ENCODE data around the gene AIM2.
A peak's percentile ranks its signal among the peaks of the same experiment; 100 is the strongest.
"Not testable (repeated sequence)": the region's sequence is repeated elsewhere in the genome, so short reads cannot be mapped to it uniquely, and the experiment has no call there.

The AIM2 gene, protein sequence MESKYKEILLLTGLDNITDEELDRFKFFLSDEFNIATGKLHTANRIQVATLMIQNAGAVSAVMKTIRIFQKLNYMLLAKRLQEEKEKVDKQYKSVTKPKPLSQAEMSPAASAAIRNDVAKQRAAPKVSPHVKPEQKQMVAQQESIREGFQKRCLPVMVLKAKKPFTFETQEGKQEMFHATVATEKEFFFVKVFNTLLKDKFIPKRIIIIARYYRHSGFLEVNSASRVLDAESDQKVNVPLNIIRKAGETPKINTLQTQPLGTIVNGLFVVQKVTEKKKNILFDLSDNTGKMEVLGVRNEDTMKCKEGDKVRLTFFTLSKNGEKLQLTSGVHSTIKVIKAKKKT

GRCh38 chr1:159076438-159077119 is at the start of gene AIM2:
Gene AIM2, minus strand, starts transcription at chr1:159076766. Its CDS starts 3,267 bp downstream, at chr1:159073499.
- peak; percentile 29 for DNase-seq (ENCODE audit: extremely low spot score, insufficient read length, low read depth)
- peak; percentile 99 for FAIRE-seq

DNA sequence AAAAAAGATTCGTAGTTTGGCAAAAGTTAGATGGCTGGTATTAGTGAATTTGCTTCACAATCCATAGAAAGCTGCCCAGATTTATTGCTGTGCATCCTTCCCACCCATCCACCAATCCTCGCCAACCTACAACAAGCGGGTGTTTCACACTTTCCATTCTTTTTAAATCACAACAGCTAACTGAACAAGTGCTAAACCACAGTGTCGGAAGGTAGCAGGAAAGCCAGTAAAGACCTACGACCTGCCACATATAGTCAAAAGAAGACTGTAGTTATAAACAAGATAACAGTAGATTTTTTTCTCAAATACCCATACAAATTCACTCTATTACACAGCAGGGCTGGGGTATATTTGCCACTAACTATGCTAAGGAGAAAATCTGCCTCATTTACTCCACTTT is 47.0 kb upstream of the AIM2 start:
- FAIRE-seq (no peak), DNase-seq (ENCODE audit: extremely low spot score, insufficient read length, low read depth) (no peak)

GRCh38 chr1:159122005-159122621 is 45.5 kb upstream of the AIM2 start:
- DNase-seq (ENCODE audit: extremely low spot score, insufficient read length, low read depth) (no peak), FAIRE-seq (peak; percentile 63)

- peak; percentile 15 for FAIRE-seq
Observed at GRCh38 chr1:159121526-159121925, 45.0 kb upstream of the AIM2 start.

DNA sequence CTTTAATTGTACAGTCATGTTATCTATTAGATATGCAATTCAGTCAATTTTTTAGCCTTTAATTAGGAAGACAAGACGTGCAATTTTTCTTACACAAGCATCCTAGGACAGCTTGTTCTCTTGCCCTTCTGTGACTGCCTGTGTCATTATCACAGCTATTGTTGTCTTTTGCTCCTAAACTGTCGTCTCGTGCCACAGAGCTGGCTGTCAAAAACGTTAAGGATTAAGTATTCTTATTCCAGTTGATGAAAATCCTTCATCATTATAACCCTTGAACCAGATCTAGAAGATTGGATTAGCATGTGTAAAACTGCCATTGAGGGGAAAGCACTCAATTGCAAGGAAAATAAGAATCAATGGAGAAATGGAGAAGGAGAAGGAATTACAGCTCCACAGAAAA is 43.8 kb upstream of the AIM2 start:
- FAIRE-seq (no peak), DNase-seq (ENCODE audit: extremely low spot score, insufficient read length, low read depth) (no peak)

More at GRCh38 chr1:159121526-159121925, 45.0 kb upstream of the AIM2 start:
- DNase-seq (ENCODE audit: extremely low spot score, insufficient read length, low read depth): no peak

DNA sequence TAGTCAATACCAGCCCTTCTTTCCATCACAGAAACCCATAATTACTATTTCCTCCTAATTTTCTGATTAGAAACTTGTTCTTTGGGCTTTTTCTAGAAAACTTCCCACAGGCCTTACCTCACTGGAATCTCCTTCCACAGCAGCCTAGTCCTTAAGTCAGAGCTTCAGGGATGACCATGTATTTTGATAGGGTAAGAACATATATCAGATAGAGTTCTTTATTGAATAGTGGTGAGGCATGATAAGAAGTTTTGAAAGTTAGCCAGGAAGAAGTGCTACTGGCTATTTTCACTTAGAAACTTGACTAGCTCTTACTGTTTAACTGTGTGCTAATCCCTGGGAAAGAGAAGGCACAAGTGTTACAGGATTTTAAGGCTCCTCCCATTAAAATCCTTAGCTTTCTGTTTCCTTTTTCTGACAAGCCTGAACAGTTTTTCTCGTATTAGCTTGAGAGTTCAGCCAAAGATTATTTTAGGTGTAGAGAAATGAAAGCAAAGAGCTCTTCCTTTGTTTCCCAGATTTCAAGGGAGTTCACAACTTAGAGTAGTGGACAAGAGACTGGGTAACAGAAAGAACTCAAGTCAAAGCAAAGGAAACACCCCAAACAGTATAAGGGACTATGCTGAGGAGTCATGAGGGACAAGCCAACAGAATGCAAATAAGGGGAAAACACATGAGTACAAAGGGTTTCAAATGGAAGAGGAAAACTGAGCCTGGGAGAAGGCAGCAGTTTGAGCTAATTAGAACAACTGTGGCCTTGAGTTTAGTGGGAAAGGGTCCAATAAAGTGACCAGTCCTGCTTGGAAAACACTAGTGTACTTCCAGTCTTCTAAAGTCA is 37.2 kb upstream of the AIM2 start:
- DNase-seq (ENCODE audit: extremely low spot score, insufficient read length, low read depth): no peak
- no peak for FAIRE-seq

DNA sequence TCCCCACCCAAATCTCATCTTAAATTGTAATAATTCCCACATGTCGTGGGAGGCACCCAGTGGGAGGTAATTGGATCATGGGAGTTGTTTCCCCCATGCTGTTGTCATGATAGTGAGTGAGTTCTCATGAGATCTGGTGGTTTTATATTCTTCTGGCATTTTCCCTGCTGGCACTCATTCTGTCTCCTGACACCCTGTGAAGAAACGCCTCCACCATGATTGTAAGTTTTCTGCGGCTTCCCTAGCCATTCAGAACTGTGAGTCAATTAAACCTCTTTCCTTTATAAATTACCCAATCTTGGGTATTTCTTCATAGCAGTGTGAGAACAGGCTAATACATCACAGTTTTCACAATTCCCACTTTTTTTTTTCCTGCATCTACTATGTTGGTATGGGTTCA is 26.5 kb upstream of the AIM2 start:
- not testable (repeated sequence) for DNase-seq (ENCODE audit: extremely low spot score, insufficient read length, low read depth); FAIRE-seq

DNA sequence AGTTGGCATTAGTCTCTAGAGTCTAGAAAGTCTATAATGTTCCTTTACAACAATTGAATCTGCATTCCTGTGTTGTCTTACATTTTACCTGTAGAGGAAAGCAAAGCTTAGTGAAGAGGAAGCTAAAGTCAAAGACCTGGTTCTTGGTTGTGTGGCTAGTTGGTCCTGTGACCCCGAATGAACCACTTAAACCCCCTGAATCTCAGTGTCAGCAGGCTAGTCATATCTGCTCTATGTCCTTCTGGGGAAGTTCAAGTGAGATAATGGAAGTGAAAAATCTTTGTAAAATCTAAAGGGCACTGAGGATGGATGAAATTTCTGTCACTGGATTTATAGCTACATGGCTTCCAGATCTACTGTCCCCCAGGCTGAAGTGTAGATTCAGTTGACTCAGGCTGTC is 24.0 kb upstream of the AIM2 start:
- no peak for DNase-seq (ENCODE audit: extremely low spot score, insufficient read length, low read depth)
- no peak for FAIRE-seq

GRCh38 chr1:159098596-159098995 is 22.0 kb upstream of the AIM2 start:
- no peak for DNase-seq (ENCODE audit: extremely low spot score, insufficient read length, low read depth)

GRCh38 chr1:159092036-159092760 is 15.6 kb upstream of the AIM2 start:
- no peak for DNase-seq (ENCODE audit: extremely low spot score, insufficient read length, low read depth)
- FAIRE-seq: no peak

More at GRCh38 chr1:159098596-159098995, 22.0 kb upstream of the AIM2 start:
- no peak for FAIRE-seq

GRCh38 chr1:159091607-159092031 is 15.1 kb upstream of the AIM2 start:
- FAIRE-seq (no peak), DNase-seq (ENCODE audit: extremely low spot score, insufficient read length, low read depth) (no peak)

DNA sequence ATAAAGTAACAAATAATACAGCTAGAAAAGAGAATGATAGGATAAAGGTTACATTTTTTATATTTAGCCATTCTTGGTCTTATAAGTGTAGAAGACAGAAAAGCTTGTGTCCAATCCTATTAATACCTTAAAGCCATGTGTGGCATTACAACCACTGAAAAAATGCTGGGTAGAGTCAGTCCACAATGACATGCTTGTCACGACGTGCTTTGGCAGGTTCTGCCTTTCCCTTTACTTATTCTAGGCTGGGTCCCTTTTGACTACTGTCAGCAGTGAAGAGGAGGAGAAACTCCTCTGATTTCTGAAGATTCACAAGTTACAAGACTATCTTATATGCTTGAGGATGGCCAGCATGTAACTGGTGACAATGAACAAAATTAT is 14.6 kb upstream of the AIM2 start:
- FAIRE-seq: no peak

DNA sequence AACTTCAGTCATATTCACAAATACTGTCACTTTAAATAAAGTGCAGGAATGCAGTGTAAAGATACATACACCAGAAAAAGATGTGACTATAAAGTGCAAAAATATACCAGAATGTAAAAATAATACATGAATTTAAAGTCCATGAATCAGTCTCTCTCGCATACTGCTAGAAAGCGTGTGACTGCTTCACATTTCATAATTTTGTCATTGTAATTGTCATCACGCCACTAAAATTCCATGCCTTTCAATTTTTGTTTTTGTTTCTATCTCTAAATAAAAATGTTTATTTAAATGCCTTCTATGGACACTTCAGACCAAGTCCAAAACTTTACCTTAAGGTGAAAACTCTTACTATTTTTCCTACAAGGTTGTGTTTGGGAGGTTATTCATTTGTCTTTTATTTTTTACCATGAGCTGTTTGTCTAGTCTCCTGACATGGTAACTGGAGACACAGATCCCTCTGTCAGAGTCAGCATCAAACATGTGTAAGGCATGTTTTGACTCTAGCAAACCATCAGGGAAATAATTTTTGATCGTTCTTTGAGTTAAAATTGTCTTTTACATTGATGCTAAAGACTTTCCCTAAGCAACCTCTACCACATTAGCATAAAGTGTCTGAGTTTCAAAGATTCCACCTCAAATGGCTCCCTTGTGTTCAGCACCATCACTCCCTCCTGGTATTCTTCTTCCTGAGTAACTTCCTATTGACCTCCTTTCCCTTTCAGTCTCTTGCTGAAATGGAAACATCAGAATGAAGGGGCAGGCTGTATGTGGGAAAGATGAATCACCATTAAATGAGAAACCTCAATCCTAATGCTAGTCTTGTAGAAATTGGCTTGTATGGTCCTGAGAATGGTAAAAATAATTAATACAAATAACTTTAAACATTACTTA is 14.0 kb upstream of the AIM2 start:
- FAIRE-seq: no peak
- no peak for DNase-seq (ENCODE audit: extremely low spot score, insufficient read length, low read depth)

More for the DNA sequence above, 14.6 kb upstream of the AIM2 start:
- no peak for DNase-seq (ENCODE audit: extremely low spot score, insufficient read length, low read depth)

DNA sequence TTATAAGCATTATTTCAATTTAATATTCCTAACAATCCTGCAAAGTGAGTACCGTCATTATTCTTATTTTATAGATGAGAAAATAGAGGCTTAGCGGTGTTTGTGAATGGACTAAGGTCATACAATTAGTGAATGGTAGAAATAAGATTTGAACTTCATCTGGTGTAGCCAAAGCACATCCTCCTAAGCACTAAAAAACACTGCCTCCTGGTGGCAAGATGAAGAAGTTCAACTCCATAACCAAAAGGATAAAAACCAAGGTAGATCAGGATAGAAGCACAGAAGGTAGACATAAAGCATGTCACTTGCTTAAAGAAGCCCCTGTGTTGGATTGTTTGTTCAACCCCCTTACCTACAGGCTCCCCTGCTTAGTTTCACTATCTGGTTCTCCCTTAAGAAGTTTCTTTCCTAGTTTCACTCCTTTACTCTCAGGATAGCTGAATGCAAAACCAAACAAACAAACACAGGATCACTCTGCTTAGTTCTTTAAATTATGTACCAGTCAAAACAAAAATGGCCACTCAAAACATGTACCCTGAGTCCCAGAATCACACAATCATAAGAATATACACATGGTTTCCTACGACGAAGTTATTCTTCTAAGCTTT is 12.7 kb upstream of the AIM2 start:
- DNase-seq (ENCODE audit: extremely low spot score, insufficient read length, low read depth): no peak
- FAIRE-seq: peak; percentile 76

DNA sequence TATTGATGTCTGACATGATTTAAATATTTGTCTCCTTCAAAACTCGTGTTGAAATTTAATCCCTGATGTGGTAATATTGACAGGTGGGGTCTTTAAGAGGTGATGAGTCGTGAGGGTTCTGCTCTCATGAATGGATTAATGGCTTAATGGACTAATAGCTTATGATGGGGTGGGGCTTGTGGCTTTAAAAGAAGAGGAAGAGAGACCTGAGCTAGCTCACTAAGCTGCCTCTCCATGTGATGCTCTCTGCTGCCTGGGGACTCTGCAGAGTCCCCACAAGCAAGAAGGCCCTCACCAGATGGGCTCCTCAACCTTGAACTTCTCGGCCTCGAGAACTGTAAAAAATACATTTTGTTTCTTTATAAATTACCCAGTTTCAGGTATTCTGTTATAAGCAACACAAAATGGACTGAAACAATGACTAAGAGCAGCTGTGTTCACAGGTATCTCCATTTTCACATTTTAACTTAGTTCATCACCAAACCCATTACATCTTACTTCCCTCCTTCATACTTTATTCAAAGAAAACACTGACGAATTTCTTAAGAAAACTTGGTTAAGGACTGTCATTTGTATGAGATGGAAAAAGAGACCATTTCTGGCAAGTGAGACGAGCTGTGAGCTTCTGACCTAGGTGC is 12.1 kb upstream of the AIM2 start:
- DNase-seq (ENCODE audit: extremely low spot score, insufficient read length, low read depth) (no peak), FAIRE-seq (no peak)

DNA sequence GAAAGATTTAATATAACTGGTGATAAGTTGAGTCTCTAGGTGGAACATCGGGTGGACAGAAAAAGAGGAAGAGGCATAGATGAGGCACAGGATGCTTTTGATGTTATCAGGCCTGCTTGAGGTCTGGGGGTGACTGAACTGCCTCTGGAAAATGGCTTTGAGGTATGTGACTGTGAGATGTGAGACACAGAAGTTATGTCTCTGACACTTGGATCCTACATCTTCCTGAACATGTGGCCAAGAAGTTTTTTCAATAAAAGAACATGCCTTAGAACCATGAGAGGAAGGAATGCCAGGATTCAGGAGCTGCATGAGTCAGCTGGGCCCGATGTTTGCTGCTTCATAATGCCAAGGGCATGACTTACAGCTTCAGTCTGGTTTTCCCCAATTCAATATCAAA is 11.5 kb upstream of the AIM2 start:
- DNase-seq (ENCODE audit: extremely low spot score, insufficient read length, low read depth) (no peak), FAIRE-seq (no peak)

DNA sequence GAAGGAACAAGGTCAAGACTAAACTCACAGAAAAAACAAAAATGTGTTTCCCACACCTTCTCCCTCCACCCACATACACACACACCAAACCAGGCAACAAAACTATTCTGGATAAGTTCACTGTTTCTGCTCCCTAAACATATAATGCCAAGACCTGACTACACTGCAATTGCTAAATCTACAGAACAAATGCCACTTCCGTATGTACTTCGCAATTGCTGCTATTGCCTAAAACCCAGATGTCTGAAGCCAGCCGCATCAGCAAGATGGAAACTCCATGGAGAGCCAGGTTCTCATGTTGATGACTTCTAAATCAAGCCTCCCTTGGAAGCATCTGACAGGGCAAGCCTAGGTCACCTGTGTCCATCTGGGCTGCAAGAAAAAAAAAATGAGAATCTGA is 8.3 kb upstream of the AIM2 start:
- DNase-seq (ENCODE audit: extremely low spot score, insufficient read length, low read depth) (no peak), FAIRE-seq (no peak)

- DNase-seq (ENCODE audit: extremely low spot score, insufficient read length, low read depth) (no peak), FAIRE-seq (no peak)
Observed at GRCh38 chr1:159084152-159084551, 7.6 kb upstream of the AIM2 start.
